Activated B cell treated with CpG ODN at 0.5 μM for 24 hours (primary cell): ENCODE data around the gene FRYL. TPM values are rescaled to one million over a fixed set of nuclear protein-coding genes. Genes with fewer than 3 reads are reported as not detected.

Experiments used
- ATAC-seq: fragments of 200-7000 bp; cut with Tn5 transposase; one replicate; pipeline ENCODE4 v1.10.0; 2021; ENCODE audit warnings: low read depth, mild to moderate bottlenecking, moderate library complexity
- CTCF ChIA-PET: fragments of 350-600 bp; sonication (Branson Sonifier 250); formaldehyde crosslinking; loops from one replicate; lab custom pipeline; 2021; ENCODE audit warnings: antibody characterized with exemption; lab: Charles Lee
- POLR2A ChIA-PET: fragments of 350-600 bp; sonication (Branson Sonifier 250); formaldehyde crosslinking; loops from one replicate; lab custom pipeline; 2021; ENCODE audit warnings: antibody characterized with exemption; lab: Charles Lee
- DNase-seq: peaks from one replicate; pipeline ENCODE4 v3.0.0; 2022
- H3K27ac Mint-ChIP-seq: one replicate; pipeline ENCODE4 v1.8.0; 2020; ENCODE audit warnings: mixed read lengths
- H3K27me3 Mint-ChIP-seq: one replicate; pipeline ENCODE4 v1.8.0; 2021; ENCODE audit warnings: mixed read lengths
- H3K36me3 Mint-ChIP-seq: one replicate; pipeline ENCODE4 v1.8.0; 2021; ENCODE audit warnings: low read depth, mixed read lengths
- H3K4me1 Mint-ChIP-seq: one replicate; pipeline ENCODE4 v1.8.0; 2021; ENCODE audit warnings: mixed read lengths
- H3K4me3 Mint-ChIP-seq: one replicate; pipeline ENCODE4 v1.8.0; 2020; ENCODE audit warnings: mild to moderate bottlenecking, mixed read lengths
- H3K9me3 Mint-ChIP-seq: one replicate; pipeline ENCODE4 v1.8.0; 2020; ENCODE audit warnings: mixed read lengths
- CTCF ChIP-seq: fragments of 200-600 bp; IDR thresholded peaks from one replicate; pipeline ENCODE4 v1.8.0; 2022; ENCODE audit warnings: antibody characterized with exemption, mild to moderate bottlenecking
- intact Hi-C: fragments of 100-400 bp; cut with micrococcal nuclease; formaldehyde crosslinking; loops from one replicate; pipeline ENCODE4 v1.15.1; 2024
- total RNA-seq: library from RNA; stranded (reverse); gene quantifications from 2 replicates; pipeline ENCODE4 v1.2.3, GENCODE V29; 2022

The FRYL gene
- total RNA-seq, 1 donor from 2014 or later, result 91.5 TPM

- intact Hi-C loops, result no loop called here
- DNase-seq (no peak), ATAC-seq (no peak)
- CTCF ChIA-PET, result no interaction called here
- POLR2A ChIA-PET, result no interaction called here
- Mint-ChIP-seq H3K36me3 (peaks cover 74% of the 10 kb centered on the region), H3K4me3 (no peak overlapping the region), H3K9me3 (no peaks in the 10 kb centered on the region), H3K27ac (no peak overlapping the region), H3K4me1 (no peaks in the 10 kb centered on the region), H3K27me3 (no peaks in the 10 kb centered on the region)
- no peak for TF ChIP-seq CTCF
These were observed 237.2 kb downstream of the FRYL start for GRCh38 chr4:48542888-48543287.

DNA sequence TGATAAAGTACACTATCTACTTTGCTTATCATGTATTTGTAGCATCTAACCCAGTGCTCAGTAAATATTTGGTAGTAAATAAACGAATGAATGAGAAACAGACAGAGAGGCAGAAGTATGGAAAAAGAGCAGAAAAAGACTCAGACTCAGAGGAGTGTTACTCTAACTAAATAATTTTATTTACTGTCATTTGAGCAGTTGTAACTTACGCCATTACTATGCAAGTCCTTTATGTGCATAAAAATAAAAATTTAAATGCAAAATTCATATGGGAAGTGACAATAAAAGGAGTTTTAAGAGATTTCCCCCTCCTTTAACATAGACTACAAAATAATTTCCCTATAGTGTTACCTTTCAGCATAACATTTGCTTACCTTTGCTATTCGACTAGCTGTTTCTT lies 240.5 kb downstream of the FRYL start:
- Mint-ChIP-seq H3K27ac (no peak overlapping the region), H3K9me3 (no peaks in the 10 kb centered on the region), H3K4me3 (no peak overlapping the region), H3K27me3 (no peaks in the 10 kb centered on the region), H3K36me3 (peaks cover 75% of the 10 kb centered on the region), H3K4me1 (no peaks in the 10 kb centered on the region)
- intact Hi-C loops, result no loop called here
- DNase-seq (no peak), ATAC-seq (no peak)
- TF ChIP-seq CTCF, result no peak
- POLR2A ChIA-PET, result no interaction called here
- CTCF ChIA-PET, result no interaction called here

DNA sequence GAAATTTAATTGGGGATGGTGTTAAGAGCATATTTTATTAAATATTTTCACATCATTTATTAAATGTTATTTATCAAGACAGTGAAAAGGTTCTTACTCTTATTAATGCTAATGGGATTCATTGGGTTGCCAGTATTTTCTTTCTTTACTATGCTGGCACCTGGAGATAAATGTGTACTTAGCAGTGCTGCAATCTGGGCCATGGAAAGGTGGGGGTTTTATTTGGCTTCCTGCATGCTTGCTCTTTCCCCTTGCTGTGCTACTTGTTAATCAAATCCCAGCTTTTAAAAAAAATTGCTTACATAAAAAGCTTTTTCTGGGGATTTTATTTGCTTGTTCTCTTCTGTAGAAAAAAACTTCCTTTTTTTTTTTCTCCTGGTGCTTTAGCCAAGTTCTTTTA lies 241.7 kb downstream of the FRYL start:
- DNase-seq (no peak), ATAC-seq (no peak)
- Mint-ChIP-seq H3K9me3 (no peaks in the 10 kb centered on the region), H3K27ac (no peak overlapping the region), H3K27me3 (no peaks in the 10 kb centered on the region), H3K4me1 (no peaks in the 10 kb centered on the region), H3K36me3 (peaks cover 76% of the 10 kb centered on the region), H3K4me3 (no peak overlapping the region)
- TF ChIP-seq CTCF, result no peak
- ChIA-PET POLR2A (interaction anchor here (0.6 kb wide), 1 partner anchor 11 kb away, joined by 3 read pairs; no protein-coding TSS in a partner anchor), CTCF (interaction anchor here (0.6 kb wide), 1 partner anchor 422 kb away, joined by 3 read pairs; no protein-coding TSS in a partner anchor)
- intact Hi-C loops, result no loop called here

- no peaks in the 10 kb centered on the region for H3K9me3 Mint-ChIP-seq
- intact Hi-C loops, result no loop called here
- ATAC-seq, result no peak
- ChIA-PET CTCF (interaction anchor here (1.5 kb wide), 1 partner anchor 52 kb away, joined by 6 read pairs; no protein-coding TSS in a partner anchor), POLR2A (no interaction called here)
- DNase-seq, result no peak
- H3K36me3 Mint-ChIP-seq, result peaks cover 84% of the 10 kb centered on the region
- no peaks in the 10 kb centered on the region for H3K27me3 Mint-ChIP-seq
- no peak overlapping the region for H3K27ac Mint-ChIP-seq
- H3K4me1 Mint-ChIP-seq, result no peaks in the 10 kb centered on the region
- TF ChIP-seq CTCF, result no peak
- no peak overlapping the region for H3K4me3 Mint-ChIP-seq
These were observed 253.7 kb downstream of the FRYL start for GRCh38 chr4:48526406-48526805.

DNA sequence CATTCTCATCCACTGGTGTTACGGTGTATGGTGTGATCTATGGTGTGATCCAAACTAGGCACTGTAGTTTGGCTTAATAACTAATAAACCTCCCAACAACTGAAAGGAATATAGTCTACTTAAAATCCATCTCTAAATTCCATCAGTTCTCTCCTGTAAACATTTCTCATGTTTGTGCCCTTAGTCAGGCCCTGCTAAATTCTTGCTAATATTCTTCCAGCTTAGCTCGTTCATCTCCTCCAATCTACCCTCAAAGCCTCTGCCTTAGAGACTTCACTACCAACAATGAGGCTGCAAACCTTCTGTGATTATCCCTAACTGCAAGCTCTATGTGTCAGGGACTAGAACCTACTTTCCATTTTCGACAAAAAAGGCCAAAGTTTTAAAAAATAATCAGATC lies 261.9 kb downstream of the FRYL start:
- Mint-ChIP-seq H3K27me3 (no peaks in the 10 kb centered on the region), H3K4me3 (no peak overlapping the region), H3K4me1 (no peaks in the 10 kb centered on the region), H3K36me3 (peaks cover 81% of the 10 kb centered on the region), H3K9me3 (no peaks in the 10 kb centered on the region), H3K27ac (no peak overlapping the region)
- no peak for TF ChIP-seq CTCF
- DNase-seq, result no peak
- intact Hi-C loops, result no loop called here
- POLR2A ChIA-PET, result no interaction called here
- no peak for ATAC-seq
- CTCF ChIA-PET, result no interaction called here
